H9 (cell line): Measurements from ENCODE around the gene PIAS1. TPM values are rescaled to one million over a fixed set of nuclear protein-coding genes. Genes with fewer than 3 reads are reported as not detected.
"Not testable (repeated sequence)": the region's sequence is repeated elsewhere in the genome, so short reads cannot be mapped to it uniquely, and the experiment has no call there.

Experiments used
- DNase-seq: peaks from one replicate; pipeline ENCODE4 v3.0.0-alpha.2; 2017
- H2AFZ ChIP-seq: one replicate; pipeline ENCODE4 v1.6.1; 2013; ENCODE audit warnings: mild to moderate bottlenecking, low read length, control low read depth, moderate library complexity
- H2AK5ac ChIP-seq: 2 replicates; pipeline ENCODE4 v1.6.1; 2013; ENCODE audit warnings: low read length, control low read depth, mixed read lengths; ENCODE audit not compliant: insufficient read length
- H2BK120ac ChIP-seq: one replicate; pipeline ENCODE4 v1.6.1; 2013; ENCODE audit warnings: low read depth, mild to moderate bottlenecking, low read length, control low read depth, inconsistent platforms; ENCODE audit not compliant: poor library complexity, severe bottlenecking
- H2BK12ac ChIP-seq: 2 replicates; pipeline ENCODE4 v1.6.1; 2013; ENCODE audit warnings: low read length, control low read depth, mixed read lengths, low read depth; ENCODE audit not compliant: insufficient read length
- H2BK15ac ChIP-seq: 2 replicates; pipeline ENCODE4 v1.6.1; 2013; ENCODE audit warnings: low read depth, low read length, control low read depth
- H2BK20ac ChIP-seq: one replicate; pipeline ENCODE4 v1.6.1; 2013; ENCODE audit warnings: low read depth, mild to moderate bottlenecking, low read length, control low read depth, inconsistent platforms; ENCODE audit not compliant: poor library complexity, severe bottlenecking
- H2BK5ac ChIP-seq: 2 replicates; pipeline ENCODE4 v1.6.1; 2013; ENCODE audit warnings: low read length, control low read depth, mixed read lengths; ENCODE audit not compliant: insufficient read length
- H3K14ac ChIP-seq: 2 replicates; pipeline ENCODE4 v1.6.1; 2013; ENCODE audit warnings: low read length, control low read depth; ENCODE audit not compliant: insufficient read depth
- H3K18ac ChIP-seq: 2 replicates; pipeline ENCODE4 v1.6.1; 2013; ENCODE audit warnings: low read depth, mild to moderate bottlenecking, mixed read lengths, low read length, control low read depth; ENCODE audit not compliant: insufficient read length
- H3K23ac ChIP-seq: 2 replicates; pipeline ENCODE4 v1.6.1; 2013; ENCODE audit warnings: low read length, control low read depth, mixed read lengths, low read depth; ENCODE audit not compliant: insufficient read length
- H3K23me2 ChIP-seq: 2 replicates; pipeline ENCODE4 v1.6.1; 2013; ENCODE audit warnings: low read depth, mild to moderate bottlenecking, mixed read lengths, low read length, control low read depth; ENCODE audit not compliant: insufficient read length, poor library complexity, severe bottlenecking
- H3K27ac ChIP-seq: 2 replicates; pipeline ENCODE4 v1.5.1; 2013; ENCODE audit warnings: low read length, control low read depth, mixed read lengths, low read depth; ENCODE audit not compliant: insufficient read length
- H3K27me3 ChIP-seq: 2 replicates; pipeline ENCODE4 v1.6.1; 2013; ENCODE audit warnings: low read length, control low read depth, inconsistent platforms; ENCODE audit not compliant: insufficient read depth
- H3K4ac ChIP-seq: 2 replicates; pipeline ENCODE4 v1.6.1; 2013; ENCODE audit warnings: low read depth, mild to moderate bottlenecking, control low read depth, inconsistent platforms, low read length, moderate library complexity
- H3K4me1 ChIP-seq: 2 replicates; pipeline ENCODE4 v1.6.1; 2013; ENCODE audit warnings: low read length, control low read depth, inconsistent platforms; ENCODE audit not compliant: insufficient read depth
- H3K4me2 ChIP-seq: 2 replicates; pipeline ENCODE4 v1.6.1; 2013; ENCODE audit warnings: low read length, control low read depth, mixed read lengths; ENCODE audit not compliant: insufficient read length, insufficient read depth
- H3K56ac ChIP-seq: 2 replicates; pipeline ENCODE4 v1.6.1; 2013; ENCODE audit warnings: low read depth, mild to moderate bottlenecking, mixed read lengths, low read length, control low read depth; ENCODE audit not compliant: insufficient read length
- H3K79me1 ChIP-seq: 2 replicates; pipeline ENCODE4 v1.6.1; 2013; ENCODE audit warnings: low read depth, mild to moderate bottlenecking, moderate library complexity, low read length, control low read depth, inconsistent platforms; ENCODE audit not compliant: insufficient read depth, poor library complexity, severe bottlenecking
- H3K79me2 ChIP-seq: 2 replicates; pipeline ENCODE4 v1.6.1; 2013; ENCODE audit warnings: low read length, control low read depth, inconsistent platforms; ENCODE audit not compliant: insufficient read depth
- H3K9ac ChIP-seq: 2 replicates; pipeline ENCODE4 v1.6.1; 2013; ENCODE audit warnings: low read length, control low read depth, mixed read lengths; ENCODE audit not compliant: insufficient read length; ENCODE audit errors: extremely low read depth
- H3K9me3 ChIP-seq: one replicate; pipeline ENCODE4 v1.6.1; 2013; ENCODE audit warnings: low read depth, low read length, inconsistent platforms; ENCODE audit not compliant: control insufficient read depth
- H3T11ph ChIP-seq: one replicate; pipeline ENCODE4 v1.6.1; 2013; ENCODE audit warnings: mild to moderate bottlenecking, low read length, control low read depth, inconsistent platforms
- H4K20me1 ChIP-seq: one replicate; pipeline ENCODE4 v1.6.1; 2013; ENCODE audit not compliant: control insufficient read depth, insufficient read length, insufficient read depth
- H4K5ac ChIP-seq: 2 replicates; pipeline ENCODE4 v1.6.1; 2013; ENCODE audit warnings: low read depth, mild to moderate bottlenecking, mixed read lengths, low read length, control low read depth; ENCODE audit not compliant: insufficient read length
- H4K8ac ChIP-seq: replicated peaks from 2 replicates; pipeline ENCODE4 v1.6.1; 2013; ENCODE audit warnings: low read length, control low read depth, mixed read lengths, low read depth; ENCODE audit not compliant: insufficient read length
- H4K91ac ChIP-seq: 2 replicates; pipeline ENCODE4 v1.6.1; 2013; ENCODE audit warnings: low read depth, mild to moderate bottlenecking, moderate library complexity, mixed read lengths, low read length, control low read depth; ENCODE audit not compliant: insufficient read length
- H3K27ac Mint-ChIP-seq, 3 experiments: 2 replicates in 2 of 3; 3 replicates in 1 of 3; pipeline ENCODE4 v1.8.0; 2020 to 2021; ENCODE audit warnings: mixed read lengths in 3 of 3, mild to moderate bottlenecking in 1 of 3, moderate library complexity in 1 of 3
- H3K27me3 Mint-ChIP-seq: 2 replicates; pipeline ENCODE4 v1.8.0; 2021; ENCODE audit warnings: low read depth, mild to moderate bottlenecking, moderate library complexity, mixed read lengths
- H3K36me3 Mint-ChIP-seq, 3 experiments: 2 replicates in 2 of 3; 3 replicates in 1 of 3; pipeline ENCODE4 v1.8.0; 2020 to 2021; ENCODE audit warnings: low read depth in 3 of 3, mixed read lengths in 3 of 3; ENCODE audit not compliant: insufficient read depth in 1 of 3
- H3K4me1 Mint-ChIP-seq, 2 experiments: 2 replicates each; pipeline ENCODE4 v1.8.0; 2020; ENCODE audit warnings: mixed read lengths in 2 of 2
- H3K4me3 Mint-ChIP-seq, 2 experiments: 2 replicates in 1 of 2; 3 replicates in 1 of 2; pipeline ENCODE4 v1.8.0; 2020 to 2021; ENCODE audit warnings: mild to moderate bottlenecking in 2 of 2, mixed read lengths in 2 of 2, moderate library complexity in 1 of 2
- H3K9me3 Mint-ChIP-seq, 2 experiments: 2 replicates in 1 of 2; 3 replicates in 1 of 2; pipeline ENCODE4 v1.8.0; 2020; ENCODE audit warnings: mild to moderate bottlenecking in 2 of 2, mixed read lengths in 2 of 2, moderate library complexity in 1 of 2
- CTCF ChIP-seq: fragments of 200-600 bp; sonication (generic); conservative IDR thresholded peaks from 3 replicates; pipeline ENCODE4 v1.8.0; 2021; ENCODE audit warnings: antibody characterized with exemption, mild to moderate bottlenecking
- WGBS: extraction: QIAGEN DNeasy Blood & Tissue Kit; methylation state at CpG from one replicate; pipeline ENCODE4 v1.1.7; 2013; ENCODE audit warnings: missing lambda C conversion rate, low lambda C conversion rate, mixed read lengths; ENCODE audit not compliant: insufficient read length; ENCODE audit errors: extremely low coverage; 5-methylcytosine and 5-hydroxymethylcytosine counted together
- total RNA-seq: library from RNA; stranded (reverse); gene quantifications from 2 replicates; pipeline ENCODE4 v1.2.1, GENCODE V29; 2021

PIAS1 gene
- total RNA-seq, 1 experiment from 2014 or later = 31.1 TPM

DNA sequence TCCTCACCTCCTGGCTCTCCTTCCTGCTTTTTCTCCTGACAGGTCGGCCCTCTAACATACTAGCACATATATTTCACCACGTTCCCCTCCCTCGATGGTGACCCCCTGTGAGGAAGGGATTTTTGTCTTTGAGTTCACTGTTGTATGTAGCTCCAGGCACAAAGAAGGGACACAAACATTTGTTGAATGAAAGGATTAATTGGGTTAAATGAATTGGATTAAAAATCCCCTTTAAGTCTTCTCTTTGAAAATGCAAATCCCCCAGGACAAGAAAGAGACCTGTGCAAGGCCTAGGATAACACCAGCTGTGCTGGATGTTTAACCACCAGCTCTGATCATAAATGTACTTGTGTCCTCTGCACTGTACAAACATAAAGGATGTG is 147.8 kb downstream of the PIAS1 start:
- Histone ChIP-seq H4K20me1 (no peaks in the 10 kb centered on the region), H2BK20ac (no peak overlapping the region), H3K18ac (no peak overlapping the region), H3T11ph (no peak overlapping the region), H3K56ac (no peak overlapping the region), H2BK120ac (no peak overlapping the region), H4K91ac (no peak overlapping the region), H2AK5ac (no peak overlapping the region), H4K8ac (no peak overlapping the region), H3K14ac (no peak overlapping the region; the same call in 1 of the 2 replicates), H3K9ac (no peak overlapping the region), H3K27ac (no peak overlapping the region), H4K5ac (no peak overlapping the region), H3K79me1 (no peaks in the 10 kb centered on the region), H2BK12ac (no peak overlapping the region), H3K79me2 (no peaks in the 10 kb centered on the region), H3K23me2 (no peaks in the 10 kb centered on the region), H3K23ac (no peak overlapping the region), H3K4ac (no peak overlapping the region), H3K27me3 (no peaks in the 10 kb centered on the region), H2BK15ac (no peak overlapping the region), H2BK5ac (no peak overlapping the region), H3K9me3 (no peaks in the 10 kb centered on the region), H3K4me2 (no peak overlapping the region), H2AFZ (no peak overlapping the region), H3K4me1 (peaks cover 10% of the 10 kb centered on the region)
- H3K9me3 Mint-ChIP-seq = no peaks in the 10 kb centered on the region
- peaks cover 0 to 13% (median 4%) of the 10 kb centered on the region in 3 experiments; a peak in 5 of 7 replicates for H3K36me3 Mint-ChIP-seq
- peaks cover 38 to 53% of the 10 kb centered on the region in 2 experiments for H3K4me1 Mint-ChIP-seq
- peak overlapping the region; percentile 26 to 87 (median 28); a peak in 5 of 7 replicates for H3K27ac Mint-ChIP-seq
- no peaks in the 10 kb centered on the region; the same call in none of the 2 replicates for H3K27me3 Mint-ChIP-seq
- no peak for DNase-seq
- no peak for TF ChIP-seq CTCF
- no CpG with 5 or more reads among the region's 3 CpGs for WGBS
- H3K4me3 Mint-ChIP-seq = no peak overlapping the region; a peak in 1 of 5 replicates

GRCh38 chr15:68202994-68203393 is 148.9 kb downstream of the PIAS1 start:
- not testable (repeated sequence) for H3K27me3 Mint-ChIP-seq, H4K91ac ChIP-seq, H2BK5ac ChIP-seq, H3K27ac ChIP-seq, H2AK5ac ChIP-seq, H3K9me3 ChIP-seq, H2BK15ac ChIP-seq, H3K79me1 ChIP-seq, H4K8ac ChIP-seq, H3K56ac ChIP-seq, H3K23me2 ChIP-seq, H2BK20ac ChIP-seq, H3K27me3 ChIP-seq, H4K20me1 ChIP-seq, H3K23ac ChIP-seq, H3T11ph ChIP-seq, H2AFZ ChIP-seq, H3K79me2 ChIP-seq, H3K4me2 ChIP-seq, H3K27ac Mint-ChIP-seq, H3K9me3 Mint-ChIP-seq, H3K18ac ChIP-seq, H3K36me3 Mint-ChIP-seq, H3K9ac ChIP-seq, DNase-seq, H2BK12ac ChIP-seq, H3K4ac ChIP-seq, H4K5ac ChIP-seq, H2BK120ac ChIP-seq, H3K14ac ChIP-seq, H3K4me3 Mint-ChIP-seq
- WGBS = no CpG with 5 or more reads among the region's 7 CpGs
- peaks cover 11% of the 10 kb centered on the region for H3K4me1 ChIP-seq
- H3K4me1 Mint-ChIP-seq = peaks cover 40 to 58% of the 10 kb centered on the region in 2 experiments
